SK-N-MC (cell line): Measurements from ENCODE around the gene TBC1D19.

ENCODE experiments used
- EZH2 ChIP-seq: fragments of 200-600 bp; sonication (generic); IDR thresholded peaks from one replicate; pipeline ENCODE4 v1.6.1; 2017; ENCODE audit warnings: antibody characterized with exemption
- POLR2AphosphoS5 ChIP-seq: IDR thresholded peaks from 2 replicates; pipeline ENCODE4 v1.6.1; 2012; ENCODE audit warnings: mild to moderate bottlenecking, low read depth, low read length, borderline replicate concordance

GRCh38 chr4:26707342-26707741, 123.5 kb downstream of the TBC1D19 start:
- TF ChIP-seq EZH2 = no peak
- TF ChIP-seq POLR2AphosphoS5 = no peak
